Activated CD8-positive, alpha-beta T cell treated with anti-CD3 and anti-CD28 coated beads, Interleukin-2, amount 10 ng/mL, durations not matched to agents 7 days and 5 days (primary cell): Measurements from ENCODE around the gene CFAP45. TPM values are rescaled to one million over a fixed set of nuclear protein-coding genes. Genes with fewer than 3 reads are reported as not detected.

Experiments
- ATAC-seq: fragments of 150-1000 bp; cut with Tn5 transposase; one replicate; pipeline ENCODE4 v1.10.0; 2021; ENCODE audit warnings: moderate library complexity
- CTCF ChIA-PET: fragments of 350-600 bp; sonication (Branson Sonifier 250); formaldehyde crosslinking; loops from one replicate; lab custom pipeline; 2021; ENCODE audit warnings: antibody characterized with exemption; lab: Charles Lee
- POLR2A ChIA-PET: fragments of 350-600 bp; sonication (Branson Sonifier 250); formaldehyde crosslinking; loops from one replicate; lab custom pipeline; 2021; ENCODE audit warnings: antibody characterized with exemption; lab: Charles Lee
- DNase-seq: peaks from one replicate; pipeline ENCODE4 v3.0.0-alpha.2; 2020
- H3K27ac Mint-ChIP-seq: one replicate; pipeline ENCODE4 v1.8.0; 2021; ENCODE audit warnings: mild to moderate bottlenecking, mixed read lengths
- H3K27me3 Mint-ChIP-seq: one replicate; pipeline ENCODE4 v1.8.0; 2021; ENCODE audit warnings: low read depth, mixed read lengths
- H3K36me3 Mint-ChIP-seq: one replicate; pipeline ENCODE4 v1.8.0; 2021; ENCODE audit warnings: low read depth, mixed read lengths
- H3K4me1 Mint-ChIP-seq: one replicate; pipeline ENCODE4 v1.8.0; 2021; ENCODE audit warnings: low read depth, mixed read lengths
- H3K4me3 Mint-ChIP-seq: one replicate; pipeline ENCODE4 v1.8.0; 2021; ENCODE audit warnings: mild to moderate bottlenecking, mixed read lengths
- H3K9me3 Mint-ChIP-seq: one replicate; pipeline ENCODE4 v1.8.0; 2022; ENCODE audit warnings: mixed read lengths; ENCODE audit not compliant: insufficient read depth
- total RNA-seq, 2 experiments: library from RNA; stranded (reverse); gene quantifications; one replicate each; pipeline ENCODE4 v1.2.3, GENCODE V29; 2021

CFAP45 gene
- total RNA-seq, 2 experiments from 2014 or later = 0.34 to 0.79 TPM

- Mint-ChIP-seq H3K27me3 (peaks cover 12% of the 10 kb centered on the region), H3K27ac (no peak overlapping the region), H3K4me1 (peaks cover 16% of the 10 kb centered on the region), H3K9me3 (no peaks in the 10 kb centered on the region), H3K36me3 (no peaks in the 10 kb centered on the region), H3K4me3 (no peak overlapping the region)
- CTCF ChIA-PET = interaction anchor here (1.4 kb wide), 1 partner anchor 58 kb away, joined by 5 read pairs; no protein-coding TSS in a partner anchor
- no peak for ATAC-seq
- no peak for DNase-seq
- POLR2A ChIA-PET = no interaction called here
Observed at GRCh38 chr1:159857889-159858288, 42.1 kb downstream of the CFAP45 start.

GRCh38 chr1:159856576-159856975, 43.4 kb downstream of the CFAP45 start:
- DNase-seq = no peak
- H3K27me3 Mint-ChIP-seq = peaks cover 11% of the 10 kb centered on the region
- CTCF ChIA-PET = interaction anchor here (0.7 to 0.9 kb wide), 2 partner anchors 35 to 57 kb away, joined by 3 read pairs; no protein-coding TSS in a partner anchor
- no peaks in the 10 kb centered on the region for H3K9me3 Mint-ChIP-seq
- POLR2A ChIA-PET = no interaction called here
- no peak overlapping the region for H3K27ac Mint-ChIP-seq
- no peaks in the 10 kb centered on the region for H3K36me3 Mint-ChIP-seq
- no peak overlapping the region for H3K4me3 Mint-ChIP-seq
- ATAC-seq = no peak
- H3K4me1 Mint-ChIP-seq = peaks cover 16% of the 10 kb centered on the region

- no peak for DNase-seq
- Mint-ChIP-seq H3K27me3 (peaks cover 9% of the 10 kb centered on the region), H3K9me3 (no peaks in the 10 kb centered on the region), H3K36me3 (no peaks in the 10 kb centered on the region), H3K4me1 (peaks cover 21% of the 10 kb centered on the region), H3K27ac (no peak overlapping the region), H3K4me3 (peak overlapping the region; percentile 74)
- no peak for ATAC-seq
- POLR2A ChIA-PET = no interaction called here
- CTCF ChIA-PET = interaction anchor here (0.9 to 1.2 kb wide), 3 partner anchors 35 to 56 kb away, joined by 3 to 4 read pairs (median 3); no protein-coding TSS in a partner anchor
Observed at GRCh38 chr1:159855709-159856108, 44.3 kb downstream of the CFAP45 start.

GRCh38 chr1:159854693-159855192, 45.2 kb downstream of the CFAP45 start:
- peaks cover 21% of the 10 kb centered on the region for H3K4me1 Mint-ChIP-seq
- no peaks in the 10 kb centered on the region for H3K36me3 Mint-ChIP-seq
- ATAC-seq (peak; percentile 94), DNase-seq (peak; percentile 79)
- H3K27ac Mint-ChIP-seq = peak overlapping the region; percentile 78
- peak overlapping the region; percentile 74 for H3K4me3 Mint-ChIP-seq
- ChIA-PET POLR2A (no interaction called here), CTCF (interaction anchor here (0.6 to 2.5 kb wide), 7 partner anchors 36 to 65 kb away, joined by 3 to 15 read pairs (median 5); no protein-coding TSS in a partner anchor)
- no peaks in the 10 kb centered on the region for H3K9me3 Mint-ChIP-seq
- peaks cover 13% of the 10 kb centered on the region for H3K27me3 Mint-ChIP-seq

GRCh38 chr1:159854116-159854692, 45.8 kb downstream of the CFAP45 start:
- ATAC-seq = peak; percentile 17
- peaks cover 21% of the 10 kb centered on the region for H3K4me1 Mint-ChIP-seq
- H3K27ac Mint-ChIP-seq = peak overlapping the region; percentile 74
- ChIA-PET POLR2A (no interaction called here), CTCF (interaction anchor here (0.7 to 2.5 kb wide), 8 partner anchors 36 to 153 kb away, joined by 3 to 15 read pairs (median 6); partner anchors contain the start of gene DUSP23)
- DNase-seq = no peak
- H3K36me3 Mint-ChIP-seq = no peaks in the 10 kb centered on the region
- H3K27me3 Mint-ChIP-seq = peaks cover 13% of the 10 kb centered on the region
- H3K4me3 Mint-ChIP-seq = peak overlapping the region; percentile 74
- H3K9me3 Mint-ChIP-seq = no peaks in the 10 kb centered on the region

GRCh38 chr1:159853417-159854115, 46.4 kb downstream of the CFAP45 start:
- H3K27me3 Mint-ChIP-seq = peaks cover 13% of the 10 kb centered on the region
- H3K4me3 Mint-ChIP-seq = peak overlapping the region; percentile 74
- DNase-seq = peak; percentile 25
- H3K9me3 Mint-ChIP-seq = no peaks in the 10 kb centered on the region
- H3K27ac Mint-ChIP-seq = no peak overlapping the region
- CTCF ChIA-PET = interaction anchor here (0.7 to 2.5 kb wide), 9 partner anchors 37 to 153 kb away, joined by 3 to 15 read pairs (median 5); partner anchors contain the start of gene DUSP23
- H3K36me3 Mint-ChIP-seq = no peaks in the 10 kb centered on the region
- ATAC-seq = no peak
- peaks cover 21% of the 10 kb centered on the region for H3K4me1 Mint-ChIP-seq
- POLR2A ChIA-PET = no interaction called here

GRCh38 chr1:159851407-159851806, 48.6 kb downstream of the CFAP45 start:
- POLR2A ChIA-PET = no interaction called here
- CTCF ChIA-PET = interaction anchor here (0.9 to 2.4 kb wide), 7 partner anchors 10 to 157 kb away, joined by 3 to 9 read pairs (median 5); no protein-coding TSS in a partner anchor

GRCh38 chr1:159849626-159850366, 50.2 kb downstream of the CFAP45 start:
- ChIA-PET POLR2A (no interaction called here), CTCF (interaction anchor here (1.7 to 1.8 kb wide), 2 partner anchors 8 to 14 kb away, joined by 7 to 8 read pairs; no protein-coding TSS in a partner anchor)
- no peaks in the 10 kb centered on the region for H3K36me3 Mint-ChIP-seq
- no peaks in the 10 kb centered on the region for H3K9me3 Mint-ChIP-seq
- no peak for ATAC-seq
- DNase-seq = no peak
- H3K27ac Mint-ChIP-seq = no peak overlapping the region
- peaks cover 16% of the 10 kb centered on the region for H3K4me1 Mint-ChIP-seq
- no peak overlapping the region for H3K4me3 Mint-ChIP-seq
- H3K27me3 Mint-ChIP-seq = peaks cover 20% of the 10 kb centered on the region

More at GRCh38 chr1:159851407-159851806, 48.6 kb downstream of the CFAP45 start:
- Mint-ChIP-seq H3K36me3 (no peaks in the 10 kb centered on the region), H3K9me3 (no peaks in the 10 kb centered on the region), H3K4me3 (no peak overlapping the region), H3K4me1 (peaks cover 21% of the 10 kb centered on the region), H3K27ac (no peak overlapping the region), H3K27me3 (peaks cover 17% of the 10 kb centered on the region)
- DNase-seq (no peak), ATAC-seq (no peak)

GRCh38 chr1:159848326-159848725, 51.6 kb downstream of the CFAP45 start:
- peaks cover 28% of the 10 kb centered on the region for H3K27me3 Mint-ChIP-seq
- POLR2A ChIA-PET = no interaction called here
- DNase-seq (no peak), ATAC-seq (no peak)
- CTCF ChIA-PET = no interaction called here
- H3K36me3 Mint-ChIP-seq = no peaks in the 10 kb centered on the region
- H3K27ac Mint-ChIP-seq = no peak overlapping the region
- peaks cover 7% of the 10 kb centered on the region for H3K4me1 Mint-ChIP-seq
- no peak overlapping the region for H3K4me3 Mint-ChIP-seq
- H3K9me3 Mint-ChIP-seq = no peaks in the 10 kb centered on the region

GRCh38 chr1:159847231-159847630, 52.7 kb downstream of the CFAP45 start:
- CTCF ChIA-PET = no interaction called here
- H3K4me1 Mint-ChIP-seq = peaks cover 5% of the 10 kb centered on the region
- ATAC-seq = no peak
- no peak overlapping the region for H3K4me3 Mint-ChIP-seq
- H3K27ac Mint-ChIP-seq = no peak overlapping the region
- POLR2A ChIA-PET = no interaction called here
- DNase-seq = no peak
- no peaks in the 10 kb centered on the region for H3K36me3 Mint-ChIP-seq
- peaks cover 24% of the 10 kb centered on the region for H3K27me3 Mint-ChIP-seq
- no peaks in the 10 kb centered on the region for H3K9me3 Mint-ChIP-seq
